ENCODE measurements around the gene SLC16A7.
"Not testable (repeated sequence)": the region's sequence is repeated elsewhere in the genome, so short reads cannot be mapped to it uniquely, and the experiment has no call there.

Gene SLC16A7

GRCh38 chr12:59736359-59736758 is 140.5 kb downstream of the SLC16A7 start:
- no peak for DNase-seq (ENCODE audit: low read depth)

- no peak for DNase-seq (ENCODE audit: low read depth)
Measured at GRCh38 chr12:59736786-59737185, 141.0 kb downstream of the SLC16A7 start.

- no peak for DNase-seq (ENCODE audit: low read depth)
Measured at GRCh38 chr12:59737725-59738463, 142.1 kb downstream of the SLC16A7 start.

- DNase-seq (ENCODE audit: low read depth), result no peak
Measured at GRCh38 chr12:59742841-59743240, 147.0 kb downstream of the SLC16A7 start.

GRCh38 chr12:59744564-59744963 is 148.7 kb downstream of the SLC16A7 start:
- no peak for DNase-seq (ENCODE audit: low read depth)

- not testable (repeated sequence) for DNase-seq (ENCODE audit: low read depth)
Measured at GRCh38 chr12:59751091-59751490, 155.3 kb downstream of the SLC16A7 start.

GRCh38 chr12:59761542-59761941 is 165.7 kb downstream of the SLC16A7 start:
- DNase-seq (ENCODE audit: low read depth), result no peak

GRCh38 chr12:59763835-59764234 is 168.0 kb downstream of the SLC16A7 start:
- no peak for DNase-seq (ENCODE audit: low read depth)

GRCh38 chr12:59768031-59768430 is 172.2 kb downstream of the SLC16A7 start:
- DNase-seq (ENCODE audit: low read depth), result no peak

- no peak for DNase-seq (ENCODE audit: low read depth)
Measured at GRCh38 chr12:59780605-59781135, 184.8 kb downstream of the SLC16A7 start.

- no peak for DNase-seq (ENCODE audit: low read depth)
Measured at GRCh38 chr12:59787610-59788009, 191.8 kb downstream of the SLC16A7 start.

- no peak for DNase-seq (ENCODE audit: low read depth)
Measured at GRCh38 chr12:59792647-59793046, 196.8 kb downstream of the SLC16A7 start.

GRCh38 chr12:59803735-59804134 is 207.9 kb downstream of the SLC16A7 start:
- no peak for DNase-seq (ENCODE audit: low read depth)

- no peak for DNase-seq (ENCODE audit: low read depth)
Measured at GRCh38 chr12:59808317-59808910, 212.6 kb downstream of the SLC16A7 start.

- no peak for DNase-seq (ENCODE audit: low read depth)
Measured at GRCh38 chr12:59811991-59812390, 216.2 kb downstream of the SLC16A7 start.

GRCh38 chr12:59812716-59813115 is 216.9 kb downstream of the SLC16A7 start:
- no peak for DNase-seq (ENCODE audit: low read depth)

- no peak for DNase-seq (ENCODE audit: low read depth)
Measured at GRCh38 chr12:59820594-59821011, 224.8 kb downstream of the SLC16A7 start.

- no peak for DNase-seq (ENCODE audit: low read depth)
Measured at GRCh38 chr12:59823567-59823966, 227.7 kb downstream of the SLC16A7 start.

GRCh38 chr12:59827767-59828166 is 231.9 kb downstream of the SLC16A7 start:
- no peak for DNase-seq (ENCODE audit: low read depth)

GRCh38 chr12:59828521-59828920 is 232.7 kb downstream of the SLC16A7 start:
- no peak for DNase-seq (ENCODE audit: low read depth)

- no peak for DNase-seq (ENCODE audit: low read depth)
Measured at GRCh38 chr12:59833408-59833807, 237.6 kb downstream of the SLC16A7 start.

- no peak for DNase-seq (ENCODE audit: low read depth)
Measured at GRCh38 chr12:59834659-59835474, 239.0 kb downstream of the SLC16A7 start.
